Upper lobe of left lung (tissue), 6 donors: ENCODE measurements around the gene TSSK6. TPM values are rescaled to one million over a fixed set of nuclear protein-coding genes. Genes with fewer than 3 reads are reported as not detected.

Source experiments
- ATAC-seq, 2 donors: fragments of 200-7000 bp; cut with Tn5 transposase; one replicate each; pipeline ENCODE4 v1.9.1; 2022; ENCODE audit warnings: mild to moderate bottlenecking in 2 of 2, moderate library complexity in 2 of 2; ENCODE audit not compliant: low FRiP score in 2 of 2
- DNase-seq, 2 donors: peaks; one replicate each; pipeline ENCODE4 v3.0.0-alpha.2; 2019 to 2020
- H3K27ac ChIP-seq, 4 donors: fragments of 200-600 bp; sonication (generic); one replicate each; pipeline ENCODE4 v1.5.1; 2016 to 2019
- H3K27me3 ChIP-seq, 4 donors: fragments of 200-600 bp; sonication (generic); one replicate each; pipeline ENCODE4 v1.5.1; 2017 to 2019
- H3K36me3 ChIP-seq, 4 donors: fragments of 200-600 bp; sonication (generic); one replicate each; pipeline ENCODE4 v1.5.1; 2016 to 2019
- H3K4me1 ChIP-seq, 4 donors: fragments of 200-600 bp; sonication (generic); one replicate each; pipeline ENCODE4 v1.5.1; 2018 to 2019
- H3K4me3 ChIP-seq, 4 donors: fragments of 200-600 bp; sonication (generic); one replicate each; pipeline ENCODE4 v1.5.1; 2017 to 2019; ENCODE audit warnings: mild to moderate bottlenecking in 2 of 4, moderate library complexity in 1 of 4
- H3K9me3 ChIP-seq, 4 donors: fragments of 200-600 bp; sonication (generic); one replicate each; pipeline ENCODE4 v1.5.1; 2018 to 2019
- CTCF ChIP-seq, 6 experiments: fragments of 450-650 bp in 4 of 6; fragments of 200-600 bp in 2 of 6; sonication (generic) in 2 of 6; IDR thresholded peaks; one replicate each; pipeline ENCODE4 v1.5.1; 2016 to 2019; ENCODE audit warnings: antibody characterized with exemption in 6 of 6
- EP300 ChIP-seq, 4 donors: sonication (generic); formaldehyde crosslinking; IDR thresholded peaks; one replicate each; pipeline ENCODE4 v1.5.1; 2017; ENCODE audit warnings: antibody characterized with exemption in 4 of 4, control low read depth in 2 of 4
- POLR2A ChIP-seq, 4 donors: fragments of 450-650 bp; IDR thresholded peaks; one replicate each; pipeline ENCODE4 v1.5.1; 2016 to 2017; ENCODE audit warnings: antibody characterized with exemption in 4 of 4, mild to moderate bottlenecking in 2 of 4
- POLR2AphosphoS5 ChIP-seq, 2 donors: sonication (generic); formaldehyde crosslinking; IDR thresholded peaks; one replicate each; pipeline ENCODE4 v1.5.1; 2017; ENCODE audit warnings: antibody characterized with exemption in 2 of 2
- WGBS, 2 donors: methylation state at CpG; one replicate each; pipeline ENCODE4 v1.1.5; 2017 to 2018; 5-methylcytosine and 5-hydroxymethylcytosine counted together
- total RNA-seq, 6 donors: library from RNA; depleted of rRNA in 4 of 6; stranded (reverse); fragments of >200 nt in 4 of 6; gene quantifications; one replicate each; pipeline versions ENCODE4 v1.1.0 to v1.2.1, GENCODE V29; 2016 to 2021
- donor health status: DM: no; HTN: no; CAD: no; lungs with moderate emphysema.
- donor health status: DM: no; HTN: yes; CAD: no; lungs with severe emphysema.

TSSK6 gene
- total RNA-seq, 6 donors from 2014 or later: 1.7 to 7.3 (median 3.1) TPM

- no peaks in the 10 kb centered on the region for H3K9me3 ChIP-seq
- no peak for TF ChIP-seq POLR2AphosphoS5 (IDR thresholded peaks at IDR 0.05)
- TF ChIP-seq EP300 (IDR thresholded peaks at IDR 0.05): no peak
- no peak for TF ChIP-seq CTCF (IDR thresholded peaks at IDR 0.05)
- TF ChIP-seq POLR2A (IDR thresholded peaks at IDR 0.05): no peak
- H3K27ac ChIP-seq: no peak overlapping the region
- 75 to 84% methylated on average over 10 to 11 of the region's 11 CpGs for WGBS, 2 donors
- peaks cover 0 to 18% (median 6%) of the 10 kb centered on the region in 4 donors for H3K4me1 ChIP-seq
- H3K4me3 ChIP-seq: no peak overlapping the region
- DNase-seq (peak in 1 of 2 donors; percentile 17), ATAC-seq (no peak)
- peaks cover 3 to 36% (median 34%) of the 10 kb centered on the region in 4 donors for H3K36me3 ChIP-seq
- no peaks in the 10 kb centered on the region for H3K27me3 ChIP-seq
These were observed 14.6 kb upstream of the TSSK6 start for GRCh38 chr19:19529783-19530422.

DNA sequence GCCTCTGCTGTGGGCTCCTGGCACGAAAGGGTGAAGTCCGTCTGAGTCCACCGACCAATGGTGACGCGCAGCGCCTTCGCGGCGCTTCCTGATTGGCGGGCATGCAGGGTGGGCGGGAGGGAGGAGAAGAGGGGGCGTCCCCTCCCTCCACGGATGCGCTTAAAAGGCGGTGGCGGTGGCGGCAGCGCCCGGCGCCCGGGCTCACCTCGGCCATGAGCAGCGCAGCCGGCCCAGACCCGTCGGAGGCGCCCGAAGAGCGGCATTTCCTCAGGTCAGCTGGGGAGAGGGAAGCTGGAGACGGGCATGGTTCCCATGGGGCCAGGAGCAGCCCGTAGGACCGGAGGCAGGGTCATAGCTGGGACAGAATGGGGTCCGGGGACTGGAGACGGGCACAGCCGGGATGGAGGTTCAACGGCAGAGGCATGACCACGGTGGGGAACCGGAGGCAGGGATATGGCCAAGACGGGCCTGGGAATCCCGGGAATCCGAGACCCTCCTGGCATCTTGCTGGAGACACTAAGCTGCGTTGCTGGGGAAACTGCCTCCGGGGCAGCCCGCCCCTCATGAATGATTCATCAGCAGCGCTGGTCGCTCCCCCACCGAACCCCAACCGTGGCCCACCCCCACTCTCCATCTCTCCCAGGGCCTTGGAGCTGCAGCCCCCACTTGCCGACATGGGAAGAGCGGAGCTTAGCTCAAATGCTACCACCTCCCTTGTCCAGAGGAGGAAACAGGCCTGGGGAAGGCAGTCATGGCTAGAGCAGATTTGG lies 13.6 kb upstream of the TSSK6 start, which contains the start of gene YJEFN3:
TSS of gene YJEFN3 (plus strand) at position 191 of the 770 bp plus-strand sequence. CDS start at position 213, 22 bp downstream.
- 67 to 82% methylated on average over 28 to 49 of the region's 50 CpGs for whole genome bisulfite sequencing, 2 donors
- no peak within 1 kb of the TSS for H3K27ac ChIP-seq
- ATAC-seq (no peak), DNase-seq (peak in 1 of 2 donors; percentile 85)
- TF ChIP-seq EP300 (IDR thresholded peaks at IDR 0.05) (no peak), CTCF (IDR thresholded peaks at IDR 0.05) (no peak), POLR2AphosphoS5 (IDR thresholded peaks at IDR 0.05) (no peak), POLR2A (IDR thresholded peaks at IDR 0.05) (no peak)
- peaks cover 0 to 18% (median 6%) of the 10 kb centered on the region in 4 donors for H3K4me1 ChIP-seq
- no peaks in the 10 kb centered on the region for H3K9me3 ChIP-seq
- no peaks in the 10 kb centered on the region for H3K27me3 ChIP-seq
- peaks cover 3 to 39% (median 38%) of the 10 kb centered on the region in 4 donors for H3K36me3 ChIP-seq
- no peak within 1 kb of the TSS for H3K4me3 ChIP-seq

DNA sequence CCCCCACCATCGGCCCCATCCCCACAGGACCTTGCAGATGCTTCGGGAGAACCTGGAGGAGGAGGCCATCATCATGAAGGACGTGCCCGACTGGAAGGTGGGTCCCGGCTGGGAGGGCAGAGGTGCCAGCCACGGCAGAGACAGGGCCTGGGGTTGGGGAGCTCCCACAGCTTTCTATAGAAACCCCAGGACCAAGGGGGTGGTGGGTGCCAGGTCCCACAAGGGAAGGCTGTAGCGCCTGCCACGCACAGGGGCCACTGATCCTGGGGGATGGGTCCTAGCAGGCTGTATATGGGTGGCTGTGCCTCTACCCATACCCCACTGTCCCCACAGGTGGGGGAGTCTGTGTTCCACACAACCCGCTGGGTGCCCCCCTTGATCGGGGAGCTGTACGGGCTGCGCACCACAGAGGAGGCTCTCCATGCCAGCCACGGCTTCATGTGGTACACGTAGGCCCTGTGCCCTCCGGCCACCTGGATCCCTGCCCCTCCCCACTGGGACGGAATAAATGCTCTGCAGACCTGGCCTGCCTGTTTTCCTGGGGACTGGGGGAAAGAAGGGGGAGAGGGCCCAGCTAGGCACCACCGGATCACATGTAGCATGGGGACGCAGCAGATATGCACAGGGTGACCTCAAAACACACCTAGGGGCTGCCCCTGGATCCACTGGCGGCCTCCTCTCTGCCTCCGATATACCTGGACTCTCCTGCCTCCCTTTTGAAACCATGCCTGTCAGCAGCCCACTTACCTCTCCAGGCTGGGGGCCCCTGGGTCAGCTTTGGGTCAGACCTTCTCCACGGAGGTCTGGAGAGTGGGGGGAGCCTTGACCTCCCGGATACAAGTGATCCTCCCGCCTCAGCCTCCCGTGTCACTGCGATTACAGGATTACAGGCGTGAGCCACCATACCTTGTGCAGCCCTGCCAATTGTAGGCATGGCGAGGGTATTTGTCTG lies 12.6 kb upstream of the TSSK6 start:
- Histone ChIP-seq H3K27me3 (no peaks in the 10 kb centered on the region), H3K36me3 (peaks cover 3 to 40% (median 38%) of the 10 kb centered on the region in 4 donors), H3K4me3 (no peak overlapping the region), H3K27ac (no peak overlapping the region), H3K4me1 (peaks cover 0 to 18% (median 6%) of the 10 kb centered on the region in 4 donors), H3K9me3 (no peaks in the 10 kb centered on the region)
- no peak for TF ChIP-seq EP300 (IDR thresholded peaks at IDR 0.05)
- TF ChIP-seq POLR2AphosphoS5 (IDR thresholded peaks at IDR 0.05): no peak
- TF ChIP-seq CTCF (IDR thresholded peaks at IDR 0.05): no peak
- no peak for TF ChIP-seq POLR2A (IDR thresholded peaks at IDR 0.05)
- ATAC-seq (no peak), DNase-seq (peak in 1 of 2 donors; percentile 52)
- 92 to 98% methylated on average over 15 to 26 of the region's 27 CpGs for WGBS, 2 donors

DNA sequence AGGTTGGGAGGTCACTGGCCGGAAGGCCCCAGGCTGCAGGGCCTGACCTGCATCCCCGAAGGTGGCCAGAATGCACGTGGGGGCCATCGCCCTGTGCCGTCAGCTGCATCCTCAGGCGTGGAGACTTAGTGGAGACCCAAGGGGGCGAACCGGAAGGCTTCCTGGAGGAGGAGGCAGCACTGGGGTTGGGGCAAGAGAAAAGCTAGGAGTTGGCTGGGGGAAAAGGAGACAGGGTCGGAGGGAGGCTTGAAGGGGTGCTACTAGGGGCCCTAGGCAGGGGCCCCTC lies 12.0 kb upstream of the TSSK6 start:
- H3K36me3 ChIP-seq: peaks cover 3 to 40% (median 38%) of the 10 kb centered on the region in 4 donors

More for the DNA sequence above, 12.0 kb upstream of the TSSK6 start:
- no peak for ATAC-seq
- H3K4me3 ChIP-seq: no peak overlapping the region
- no peaks in the 10 kb centered on the region for H3K9me3 ChIP-seq
- 96 to 97% methylated on average over 7 to 9 of the region's 9 CpGs for WGBS, 2 donors
- no peak for DNase-seq
- H3K4me1 ChIP-seq: peaks cover 0 to 12% (median 4%) of the 10 kb centered on the region in 4 donors
- H3K27ac ChIP-seq: no peak overlapping the region
- TF ChIP-seq POLR2AphosphoS5 (IDR thresholded peaks at IDR 0.05) (no peak), CTCF (IDR thresholded peaks at IDR 0.05) (no peak), POLR2A (IDR thresholded peaks at IDR 0.05) (no peak), EP300 (IDR thresholded peaks at IDR 0.05) (no peak)
- H3K27me3 ChIP-seq: no peaks in the 10 kb centered on the region
